ENCODE results near the gene BBS1.

BBS1 gene

GRCh38 chr11:66549696-66550095, 39.3 kb downstream of the BBS1 start:
- no peak for DNase-seq (ENCODE audit: low read depth in 3 of 3)

- no peak for DNase-seq (ENCODE audit: low read depth in 3 of 3)
These were observed 40.5 kb downstream of the BBS1 start for GRCh38 chr11:66550887-66551286.

- DNase-seq (ENCODE audit: low read depth in 3 of 3), result no peak
These were observed 44.2 kb downstream of the BBS1 start for GRCh38 chr11:66554602-66555001.

GRCh38 chr11:66555416-66555815, 45.0 kb downstream of the BBS1 start:
- no peak for DNase-seq (ENCODE audit: low read depth in 3 of 3)

GRCh38 chr11:66556086-66556485, 45.7 kb downstream of the BBS1 start:
- no peak for DNase-seq (ENCODE audit: low read depth in 3 of 3)

GRCh38 chr11:66557733-66558326, 47.4 kb downstream of the BBS1 start:
- no peak for DNase-seq (ENCODE audit: low read depth in 3 of 3)

- DNase-seq (ENCODE audit: low read depth in 3 of 3), result peak in 1 of 3 donors; percentile 11
These were observed 48.9 kb downstream of the BBS1 start for GRCh38 chr11:66559142-66559865.

GRCh38 chr11:66559866-66560676, 49.6 kb downstream of the BBS1 start:
- no peak for DNase-seq (ENCODE audit: low read depth in 3 of 3)

- DNase-seq (ENCODE audit: low read depth in 3 of 3), result no peak
These were observed 50.9 kb downstream of the BBS1 start for GRCh38 chr11:66561178-66561974.

- no peak for DNase-seq (ENCODE audit: low read depth in 3 of 3)
These were observed 51.5 kb downstream of the BBS1 start for GRCh38 chr11:66561975-66562248.

GRCh38 chr11:66562275-66562674, 51.8 kb downstream of the BBS1 start:
- DNase-seq (ENCODE audit: low read depth in 3 of 3), result no peak

GRCh38 chr11:66562907-66563583, 52.6 kb downstream of the BBS1 start:
- no peak for DNase-seq (ENCODE audit: low read depth in 3 of 3)

- DNase-seq (ENCODE audit: low read depth in 3 of 3), result no peak
These were observed 53.4 kb downstream of the BBS1 start for GRCh38 chr11:66563832-66564231.

- no peak for DNase-seq (ENCODE audit: low read depth in 3 of 3)
These were observed 54.1 kb downstream of the BBS1 start for GRCh38 chr11:66564538-66564937.

GRCh38 chr11:66564984-66565383, 54.5 kb downstream of the BBS1 start:
- no peak for DNase-seq (ENCODE audit: low read depth in 3 of 3)

GRCh38 chr11:66566221-66566620, 55.8 kb downstream of the BBS1 start:
- DNase-seq (ENCODE audit: low read depth in 3 of 3), result no peak

GRCh38 chr11:66567787-66568123, 57.3 kb downstream of the BBS1 start:
- no peak for DNase-seq (ENCODE audit: low read depth in 3 of 3)

GRCh38 chr11:66568124-66568916, 57.9 kb downstream of the BBS1 start, which contains the start of gene CTSF:
Gene CTSF (minus strand): TSS chr11:66568606. CDS start chr11:66568486, 120 bp downstream.
- peak; percentile 43 to 60 (median 45) for DNase-seq (ENCODE audit: low read depth in 3 of 3)

- no peak for DNase-seq (ENCODE audit: low read depth in 3 of 3)
These were observed 58.6 kb downstream of the BBS1 start for GRCh38 chr11:66569076-66569475.

GRCh38 chr11:66570079-66570849, 59.8 kb downstream of the BBS1 start:
- DNase-seq (ENCODE audit: low read depth in 3 of 3), result no peak
